GM12872 (cell line): ENCODE data around the gene SGPL1.

Experiments
- TF ChIP-seq, protein P1 (sequence below): IDR thresholded peaks from 3 replicates; pipeline ENCODE4 v1.5.1; 2011; ENCODE audit warnings: low read depth, mild to moderate bottlenecking, low read length, moderate library complexity; ENCODE audit not compliant: insufficient read depth

SGPL1 gene

DNA sequence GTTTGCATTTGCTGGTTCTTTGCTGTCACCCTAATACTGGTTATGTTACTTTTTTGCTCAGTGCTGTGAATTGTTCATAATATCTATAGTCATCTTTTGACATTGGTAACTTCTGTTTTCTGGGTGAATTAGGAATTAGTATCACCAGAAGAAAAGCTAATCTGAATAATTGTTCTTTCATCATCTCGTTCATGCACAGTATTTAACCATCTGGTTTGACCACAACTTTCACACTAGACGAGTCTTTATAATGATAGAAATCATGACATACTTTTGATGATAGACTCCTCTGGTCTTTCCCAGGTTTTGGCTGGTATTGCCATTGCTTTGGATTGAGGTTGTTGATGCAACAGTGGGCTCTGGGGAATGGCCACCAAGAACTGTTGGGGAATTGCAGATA lies 25.1 kb downstream of the SGPL1 start:
- TF ChIP-seq, protein P1, sequence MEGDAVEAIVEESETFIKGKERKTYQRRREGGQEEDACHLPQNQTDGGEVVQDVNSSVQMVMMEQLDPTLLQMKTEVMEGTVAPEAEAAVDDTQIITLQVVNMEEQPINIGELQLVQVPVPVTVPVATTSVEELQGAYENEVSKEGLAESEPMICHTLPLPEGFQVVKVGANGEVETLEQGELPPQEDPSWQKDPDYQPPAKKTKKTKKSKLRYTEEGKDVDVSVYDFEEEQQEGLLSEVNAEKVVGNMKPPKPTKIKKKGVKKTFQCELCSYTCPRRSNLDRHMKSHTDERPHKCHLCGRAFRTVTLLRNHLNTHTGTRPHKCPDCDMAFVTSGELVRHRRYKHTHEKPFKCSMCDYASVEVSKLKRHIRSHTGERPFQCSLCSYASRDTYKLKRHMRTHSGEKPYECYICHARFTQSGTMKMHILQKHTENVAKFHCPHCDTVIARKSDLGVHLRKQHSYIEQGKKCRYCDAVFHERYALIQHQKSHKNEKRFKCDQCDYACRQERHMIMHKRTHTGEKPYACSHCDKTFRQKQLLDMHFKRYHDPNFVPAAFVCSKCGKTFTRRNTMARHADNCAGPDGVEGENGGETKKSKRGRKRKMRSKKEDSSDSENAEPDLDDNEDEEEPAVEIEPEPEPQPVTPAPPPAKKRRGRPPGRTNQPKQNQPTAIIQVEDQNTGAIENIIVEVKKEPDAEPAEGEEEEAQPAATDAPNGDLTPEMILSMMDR: no peak

DNA sequence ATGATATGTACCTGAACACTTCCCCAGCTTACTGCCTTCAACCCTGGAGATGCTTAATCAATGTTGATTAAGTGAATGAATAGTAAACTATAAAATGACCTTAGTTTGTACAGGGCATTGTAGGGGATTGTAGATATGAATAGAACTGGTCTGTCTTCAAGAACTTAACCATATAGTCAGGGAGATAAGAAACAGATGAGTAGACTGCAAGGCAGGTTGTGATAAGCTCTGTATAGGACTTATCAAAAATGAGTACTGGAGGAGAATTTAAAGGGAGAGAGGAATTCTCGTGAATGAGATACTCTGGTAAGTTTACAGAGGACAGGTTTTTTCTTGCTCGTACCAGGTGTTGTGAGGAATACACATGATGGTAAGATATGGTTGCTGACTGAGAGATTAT lies 27.6 kb downstream of the SGPL1 start:
- TF ChIP-seq, protein P1: no peak

DNA sequence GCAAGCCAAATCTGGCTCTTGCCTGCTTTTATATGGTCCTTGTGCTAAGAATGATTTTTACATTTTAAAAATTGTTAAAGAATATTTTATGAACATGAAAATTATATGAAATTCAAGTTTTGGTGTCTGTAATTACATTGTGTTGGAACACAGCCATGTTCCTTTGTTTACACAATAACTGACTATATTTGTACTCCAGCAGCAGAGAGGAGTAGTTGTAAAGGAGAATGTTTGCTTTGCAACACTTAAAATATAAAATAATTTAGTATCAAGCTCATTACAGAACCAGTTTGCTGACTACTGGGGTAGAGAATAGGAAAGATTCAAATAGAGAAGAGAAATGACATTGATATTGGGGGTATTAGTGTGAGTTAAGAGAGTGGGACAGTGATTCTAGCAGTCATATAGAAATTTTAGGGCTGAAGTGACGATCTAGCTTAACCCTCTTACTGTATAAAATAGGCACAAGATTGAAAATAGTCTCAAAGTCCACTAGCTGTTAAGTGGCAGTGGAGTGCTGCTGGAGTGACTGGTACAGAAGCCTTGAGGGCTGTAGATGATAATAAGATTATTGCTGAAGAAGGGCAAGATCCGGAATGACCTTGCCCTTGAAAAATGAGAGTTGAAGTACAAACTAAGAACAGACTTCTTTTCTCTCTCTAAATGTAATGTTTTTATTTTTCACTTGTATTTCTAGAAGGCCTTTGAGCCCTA lies 28.2 kb downstream of the SGPL1 start:
- TF ChIP-seq, protein P1: no peak

DNA sequence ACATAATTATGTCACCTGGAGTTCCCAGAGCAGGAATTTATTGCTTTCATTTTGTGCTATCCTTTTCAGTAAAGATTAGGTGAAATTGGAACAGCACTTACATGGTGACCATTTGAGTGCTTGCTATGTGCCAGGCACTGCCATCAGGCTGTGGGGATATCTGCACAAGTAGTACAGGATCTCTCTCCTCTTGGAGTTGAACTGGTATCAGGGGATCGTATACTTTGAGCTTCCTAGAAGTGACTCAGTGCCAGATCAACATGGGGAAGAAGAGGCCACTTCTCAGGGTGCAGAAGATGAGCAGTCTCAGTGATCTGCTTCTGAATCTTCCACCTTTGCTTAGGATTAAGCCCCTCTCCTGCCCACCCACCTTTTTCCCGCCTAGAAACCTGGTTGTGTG lies 29.5 kb downstream of the SGPL1 start:
- TF ChIP-seq, protein P1: no peak

DNA sequence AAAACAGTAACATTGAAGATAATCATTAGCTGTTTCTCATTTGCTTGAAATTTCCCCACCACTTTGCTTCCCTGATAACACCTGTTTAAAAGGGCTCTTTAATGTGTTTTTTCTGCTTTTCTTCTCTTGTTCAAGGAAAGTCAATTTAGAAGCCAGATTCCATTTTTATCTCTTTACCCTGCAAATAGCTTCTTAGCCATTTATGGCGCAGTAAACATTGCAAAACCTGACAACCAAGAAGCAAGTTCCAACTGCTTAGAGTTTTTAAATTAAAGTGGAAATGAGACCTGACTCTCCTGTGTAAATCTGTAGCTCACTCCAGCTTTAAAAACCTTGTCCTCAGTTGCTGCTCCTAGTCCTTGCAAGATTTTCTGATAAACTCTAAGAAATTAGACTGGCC lies 30.1 kb downstream of the SGPL1 start:
- TF ChIP-seq, protein P1: no peak

DNA sequence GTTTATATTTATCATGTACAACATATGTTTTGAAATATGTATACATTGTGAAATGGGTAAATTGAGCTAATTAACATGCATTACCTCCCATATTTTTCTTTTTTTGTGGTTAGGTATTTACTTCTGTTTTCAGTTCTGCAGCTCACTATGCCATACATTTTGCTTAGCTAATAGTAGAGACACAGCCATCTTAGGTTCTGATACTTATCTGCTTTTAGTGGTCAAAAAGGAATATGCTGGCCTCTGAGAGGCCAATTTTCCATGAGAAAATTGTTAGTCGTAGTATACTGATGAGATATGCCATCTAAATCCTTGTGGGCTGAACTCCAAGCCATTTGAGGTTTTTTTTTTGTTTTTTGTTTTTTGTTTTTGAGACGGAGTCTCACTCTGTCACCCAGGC lies 31.0 kb downstream of the SGPL1 start:
- TF ChIP-seq, protein P1: no peak

DNA sequence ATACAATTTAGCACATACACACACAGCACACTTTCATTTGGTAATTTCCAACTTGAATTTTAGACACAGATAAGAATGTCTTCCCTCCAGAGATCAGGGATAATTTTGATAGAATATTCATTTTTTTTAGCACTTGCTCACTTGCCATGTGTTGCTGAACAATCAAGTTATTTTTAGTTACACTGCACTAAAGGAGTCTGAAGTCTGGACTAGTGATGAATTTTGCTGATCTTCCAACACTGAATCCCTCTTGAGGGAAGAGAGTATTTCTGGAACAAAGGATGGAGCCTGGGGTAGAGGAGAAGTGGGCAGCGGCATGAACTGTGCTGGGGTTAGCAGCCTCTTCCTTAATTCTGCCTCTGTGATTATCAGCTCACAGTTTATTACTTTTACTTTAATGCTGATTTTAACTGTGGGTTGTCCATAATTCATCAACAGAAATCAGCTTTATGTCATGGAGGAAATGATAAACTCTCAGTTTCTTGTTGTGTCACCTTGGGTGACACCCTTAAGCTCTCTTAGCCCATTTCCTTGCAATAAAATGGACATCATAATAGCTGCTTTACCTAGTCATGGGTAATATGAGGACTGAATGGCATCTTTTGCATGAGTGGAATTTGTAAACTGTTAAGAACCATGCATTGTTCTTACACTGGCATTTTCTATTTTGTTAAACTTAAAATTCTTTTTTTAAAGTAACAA lies 32.1 kb downstream of the SGPL1 start:
- TF ChIP-seq, protein P1: no peak
